ENCODE measurements around the gene JCHAIN. TPM values are rescaled to one million over a fixed set of nuclear protein-coding genes. Genes with fewer than 3 reads are reported as not detected.

JCHAIN gene
- total and polyA plus RNA-seq, 2 of the 4 experiments (the other 2 are of a cell fraction): 0.72 to 0.86 TPM

- no peak overlapping the region for H3K27ac ChIP-seq (ENCODE audit: insufficient read depth, low read length)
- no peak overlapping the region for H4K91ac ChIP-seq (ENCODE audit: insufficient read depth, low read depth, low read length)
- no TSS peak for BruUV-seq (replicated peaks)
- H3K14ac ChIP-seq (replicated peaks; ENCODE audit: low read depth, low read length): no peak overlapping the region
- TF ChIP-seq MAZ (IDR thresholded peaks at IDR 0.05; ENCODE audit: borderline replicate concordance, low read depth, low read length) (no peak), CHD1 (IDR thresholded peaks at IDR 0.05; ENCODE audit: low read depth, low read length) (no peak), SMC3 (IDR thresholded peaks at IDR 0.05; ENCODE audit: low read depth, low read length) (no peak), FOS (IDR thresholded peaks at IDR 0.05; ENCODE audit: low read depth, low read length) (no peak), RCOR1 (IDR thresholded peaks at IDR 0.05; ENCODE audit: insufficient replicate concordance, low read length) (no peak), CEBPB (IDR thresholded peaks at IDR 0.05; ENCODE audit: low read depth, low read length) (no peak), RFX5 (IDR thresholded peaks at IDR 0.05; ENCODE audit: low read depth, low read length) (no peak), NFE2L2 (IDR thresholded peaks at IDR 0.05; ENCODE audit: low read depth, low read length) (no peak), MAFK (IDR thresholded peaks at IDR 0.05; ENCODE audit: low read depth, low read length) (no peak), USF2 (IDR thresholded peaks at IDR 0.05; ENCODE audit: low read depth, low read length) (no peak)
- H2AFZ ChIP-seq (replicated peaks; ENCODE audit: low read length, poor library complexity): no peak overlapping the region
- H3K9ac ChIP-seq (ENCODE audit: low read depth, low read length): no peak overlapping the region
- no peaks in the 10 kb centered on the region for H3K9me3 ChIP-seq (ENCODE audit: control insufficient read depth, insufficient read depth, low read length)
- no peak overlapping the region for H2BK5ac ChIP-seq (ENCODE audit: low read depth, low read length, poor library complexity, severe bottlenecking)
- no peak overlapping the region for H3K23ac ChIP-seq (ENCODE audit: low read depth, low read length)
- no peak overlapping the region for H2BK120ac ChIP-seq (ENCODE audit: low read depth, low read length)
- no peak overlapping the region for H3K4me2 ChIP-seq (ENCODE audit: low read depth, low read length)
- H4K8ac ChIP-seq (ENCODE audit: low read depth in 2 of 2, low read length in 2 of 2): no peak overlapping the region
- DNase-seq (no peak), ATAC-seq (ENCODE audit: low read depth) (no peak)
- no peak overlapping the region for H2AK9ac ChIP-seq (replicated peaks; ENCODE audit: low read depth, low read length, poor library complexity)
- H3K4me1 ChIP-seq (ENCODE audit: control insufficient read depth, insufficient read depth, low read length): no peaks in the 10 kb centered on the region
- H4K20me1 ChIP-seq (ENCODE audit: insufficient read depth, low read length): no peaks in the 10 kb centered on the region
- no peak overlapping the region for H2BK15ac ChIP-seq (ENCODE audit: low read depth, low read length)
- H2AK5ac ChIP-seq (ENCODE audit: low read depth, low read length): no peak overlapping the region
- intact Hi-C loops (cut with micrococcal nuclease): no loop called here
- dilution Hi-C loops (cut with HindIII; ENCODE audit: low sequenced_read_pairs, unreplicated experiment): no loop called here
- no peaks in the 10 kb centered on the region for H3K79me1 ChIP-seq (ENCODE audit: low read depth in 1 of 2, low read length in 2 of 2)
- H3K27me3 ChIP-seq (ENCODE audit: control insufficient read depth, insufficient read depth, low read length): peaks cover 2% of the 10 kb centered on the region; the same call in 1 of the 2 replicates
- ChIA-PET CTCF (no interaction called here), POLR2A (ENCODE audit: unreplicated experiment) (no interaction called here)
- H2BK20ac ChIP-seq (ENCODE audit: low read depth, low read length): no peak overlapping the region
- WGBS, 2 experiments (ENCODE audit: extremely low coverage in 2 of 2, insufficient read length in 1 of 2): 100% methylated on average over 2 of the region's 4 CpGs; no CpG with 5 or more reads in 1 of the 2 experiments
- H3K9me1 ChIP-seq (ENCODE audit: insufficient read depth, low read length): no peaks in the 10 kb centered on the region
- H3K18ac ChIP-seq (ENCODE audit: low read depth, low read length): no peak overlapping the region
- H3K36me3 ChIP-seq (ENCODE audit: control insufficient read depth, insufficient read depth, low read length): no peaks in the 10 kb centered on the region
- no peak overlapping the region for H3K4ac ChIP-seq (ENCODE audit: low read depth, low read length)
- in situ Hi-C loops (cut with MboI; ENCODE audit: low sequenced_read_pairs): loop anchor here (25.0 kb wide), 1 partner anchor 1093 kb away; no protein-coding TSS in a partner anchor
- no peak overlapping the region for H3K56ac ChIP-seq (ENCODE audit: extremely low read depth, insufficient read depth, low read length)
- H4K5ac ChIP-seq (ENCODE audit: low read depth, low read length): no peak overlapping the region
- H3K4me3 ChIP-seq (ENCODE audit: insufficient read depth, low read depth, low read length): no peak overlapping the region
These were observed 47.0 kb downstream of the JCHAIN start for GRCh38 chr4:70619288-70619687.

Data from IMR-90 (cell line).